Umbilical cord (tissue), 2 donors: ENCODE results near the gene OR13C9. TPM values are rescaled to one million over a fixed set of nuclear protein-coding genes. Genes with fewer than 3 reads are reported as not detected.
"Not testable (repeated sequence)": the region's sequence is repeated elsewhere in the genome, so short reads cannot be mapped to it uniquely, and the experiment has no call there.

ENCODE experiments used
- DNase-seq: peaks from one replicate; pipeline ENCODE4 v3.0.0-alpha.2; 2015; ENCODE audit warnings: low spot score
- total RNA-seq: library from RNA; depleted of rRNA; stranded (reverse); fragments of >200 nt; gene quantifications from one replicate; pipeline ENCODE4 v1.2.3, GENCODE V29; 2014; ENCODE audit warnings: low replicate concordance; ENCODE audit not compliant: insufficient read depth

OR13C9 gene, protein sequence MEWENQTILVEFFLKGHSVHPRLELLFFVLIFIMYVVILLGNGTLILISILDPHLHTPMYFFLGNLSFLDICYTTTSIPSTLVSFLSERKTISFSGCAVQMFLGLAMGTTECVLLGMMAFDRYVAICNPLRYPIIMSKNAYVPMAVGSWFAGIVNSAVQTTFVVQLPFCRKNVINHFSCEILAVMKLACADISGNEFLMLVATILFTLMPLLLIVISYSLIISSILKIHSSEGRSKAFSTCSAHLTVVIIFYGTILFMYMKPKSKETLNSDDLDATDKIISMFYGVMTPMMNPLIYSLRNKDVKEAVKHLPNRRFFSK
- total RNA-seq = 3.6 TPM

DNA sequence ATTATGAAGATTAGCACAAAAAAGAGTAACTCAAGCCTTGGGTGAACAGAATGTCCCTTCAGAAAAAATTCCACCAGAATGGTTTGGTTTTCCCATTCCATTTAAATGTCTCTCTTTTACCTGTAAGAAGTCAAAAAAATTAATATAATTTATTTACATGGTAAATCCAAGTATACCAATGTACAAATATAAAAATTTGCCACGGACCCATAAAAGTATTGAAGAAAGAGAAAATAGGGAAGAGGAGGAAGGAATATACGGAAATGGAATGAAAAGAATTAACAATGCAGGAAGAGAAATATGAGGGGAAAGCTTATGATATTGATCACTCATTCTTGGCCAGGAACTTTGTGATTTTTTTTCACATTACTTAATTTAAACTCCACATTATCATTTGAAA lies at the start of gene OR13C9:
Gene OR13C9 (minus strand): TSS at position 101 of the 400 bp plus-strand sequence. CDS start 0 bp downstream, at position 101.
- no peak for DNase-seq

GRCh38 chr9:104658496-104659195 lies 40.6 kb upstream of the OR13C9 start:
- DNase-seq = no peak

GRCh38 chr9:104635456-104635855 lies 17.5 kb upstream of the OR13C9 start:
- no peak for DNase-seq

DNA sequence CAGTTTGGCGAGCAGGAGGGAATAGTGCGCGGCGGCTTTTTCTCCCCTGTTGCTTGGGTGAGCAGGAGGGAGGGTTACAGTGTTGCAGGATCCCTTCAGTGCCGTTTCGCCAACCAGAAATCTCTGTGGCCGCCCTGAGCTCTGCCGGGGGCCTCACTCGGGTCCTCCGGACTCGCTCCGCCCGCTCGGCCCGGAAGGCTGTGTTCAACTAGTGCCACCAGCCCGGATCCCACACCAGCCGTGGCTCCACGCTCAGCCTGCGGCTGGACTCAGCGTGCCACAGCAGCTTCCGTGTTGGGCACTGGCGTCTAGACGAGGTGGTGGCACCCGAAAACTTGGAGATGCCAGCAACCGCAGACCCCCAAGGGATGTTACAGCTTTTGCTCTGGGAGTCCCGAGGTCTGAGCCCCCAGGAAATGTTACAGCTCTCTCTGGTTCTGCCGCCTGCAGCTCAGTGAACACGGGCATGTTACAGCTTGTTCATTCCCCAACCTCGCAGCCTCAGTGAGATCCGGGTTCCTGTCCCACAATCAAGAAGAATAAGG lies 16.0 kb upstream of the OR13C9 start:
- DNase-seq = no peak

- not testable (repeated sequence) for DNase-seq
These were observed 8.0 kb upstream of the OR13C9 start for GRCh38 chr9:104625964-104626363.

DNA sequence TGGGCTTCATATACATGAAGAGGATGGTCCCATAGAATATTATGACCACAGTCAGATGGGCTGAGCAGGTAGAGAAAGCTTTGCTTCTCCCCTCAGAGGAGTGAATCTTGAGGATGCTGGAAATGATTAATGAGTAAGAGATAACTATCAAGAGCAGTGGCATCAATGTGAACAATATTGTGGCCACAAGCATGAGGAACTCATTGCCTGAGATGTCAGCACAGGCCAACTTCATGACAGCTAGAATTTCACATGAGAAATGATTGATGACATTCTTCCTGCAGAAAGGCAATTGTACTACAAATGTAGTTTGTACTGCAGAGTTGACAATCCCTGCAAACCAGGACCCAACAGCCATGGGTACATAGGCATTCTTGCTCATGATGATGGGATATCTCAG lies 586 bp downstream of the OR13C9 start:
- DNase-seq = no peak

DNA sequence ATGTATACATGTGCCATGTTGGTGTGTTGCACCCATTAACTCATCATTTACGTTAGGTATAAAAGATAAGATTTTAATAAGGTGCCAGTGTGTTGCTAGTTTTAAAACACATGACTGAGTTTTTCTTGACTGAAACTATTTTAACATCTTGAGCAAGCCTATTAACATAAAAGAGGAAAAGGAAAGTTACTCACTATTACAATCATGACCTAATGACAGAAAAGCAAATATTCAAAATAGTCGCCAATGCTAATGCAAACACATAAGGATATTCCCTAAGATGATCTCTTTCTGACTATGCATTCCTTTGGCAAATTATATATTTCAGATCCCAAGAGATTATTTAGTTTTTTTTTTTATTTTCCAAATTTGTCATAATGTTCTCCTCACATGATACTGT lies 6.8 kb downstream of the OR13C9 start:
- DNase-seq = no peak

GRCh38 chr9:104608336-104608735 lies 9.7 kb downstream of the OR13C9 start:
- DNase-seq = no peak

DNA sequence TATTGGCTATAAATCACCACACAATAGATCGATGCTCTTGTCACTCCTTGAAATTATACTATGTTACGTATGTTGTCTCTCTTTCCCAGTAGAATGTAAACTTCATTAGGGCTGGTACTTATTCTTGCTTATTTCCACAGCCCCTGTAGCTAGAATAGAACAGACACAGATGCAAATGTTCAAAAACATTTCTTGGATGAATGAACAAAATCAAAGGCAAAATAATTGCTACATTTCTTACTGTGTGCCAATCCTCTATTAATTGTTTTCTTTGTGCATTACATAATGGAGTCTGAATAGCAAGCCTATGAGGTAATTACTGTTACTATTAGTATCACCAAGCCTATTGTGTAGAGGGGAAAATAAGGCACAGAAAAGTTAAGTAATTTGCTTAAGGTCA lies 11.9 kb downstream of the OR13C9 start:
- DNase-seq = no peak

GRCh38 chr9:104605527-104605926 lies 12.5 kb downstream of the OR13C9 start, which contains the start of gene OR13C2:
Gene OR13C2, minus strand, starts transcription at chr9:104605627. Its CDS starts 0 bp downstream, at chr9:104605627.
- not testable (repeated sequence) for DNase-seq

DNA sequence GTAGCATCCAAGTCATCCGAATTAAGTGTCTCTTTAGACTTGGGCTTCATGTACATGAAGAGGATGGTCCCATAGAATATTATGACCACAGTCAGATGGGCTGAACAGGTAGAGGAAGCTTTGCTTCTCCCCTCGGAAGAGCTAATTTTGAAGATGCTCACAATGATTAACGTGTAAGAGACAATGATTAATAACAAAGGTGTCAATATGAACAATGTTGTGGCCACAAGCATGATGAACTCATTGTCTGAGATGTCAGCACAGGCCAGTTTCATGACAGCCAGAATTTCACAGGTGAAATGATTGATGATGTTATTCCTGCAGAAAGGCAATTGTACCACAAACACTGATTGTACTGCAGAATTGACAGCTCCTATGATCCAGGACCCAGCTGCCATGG lies 13.2 kb downstream of the OR13C9 start:
- no peak for DNase-seq

- not testable (repeated sequence) for DNase-seq
These were observed 18.7 kb downstream of the OR13C9 start, which contains the start of gene OR13C5 for GRCh38 chr9:104599313-104599712. Gene OR13C5, minus strand, starts transcription at chr9:104599413. Its CDS starts 0 bp downstream, at chr9:104599413.

DNA sequence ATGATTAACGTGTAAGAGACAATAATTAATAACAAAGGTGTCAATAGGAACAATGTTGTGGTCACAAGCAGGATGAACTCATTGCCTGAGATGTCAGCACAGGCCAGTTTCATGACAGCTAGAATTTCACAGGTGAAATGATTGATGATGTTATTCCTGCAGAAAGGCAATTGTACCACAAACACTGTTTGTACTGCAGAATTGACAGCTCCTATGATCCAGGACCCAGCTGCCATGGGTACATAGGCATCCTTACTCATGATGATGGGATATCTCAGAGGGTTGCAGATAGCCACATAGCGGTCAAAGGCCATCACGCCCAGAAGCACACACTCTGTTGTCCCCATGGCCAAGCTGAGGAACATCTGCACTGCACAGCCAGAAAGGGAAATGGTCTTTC lies 19.3 kb downstream of the OR13C9 start:
- not testable (repeated sequence) for DNase-seq

DNA sequence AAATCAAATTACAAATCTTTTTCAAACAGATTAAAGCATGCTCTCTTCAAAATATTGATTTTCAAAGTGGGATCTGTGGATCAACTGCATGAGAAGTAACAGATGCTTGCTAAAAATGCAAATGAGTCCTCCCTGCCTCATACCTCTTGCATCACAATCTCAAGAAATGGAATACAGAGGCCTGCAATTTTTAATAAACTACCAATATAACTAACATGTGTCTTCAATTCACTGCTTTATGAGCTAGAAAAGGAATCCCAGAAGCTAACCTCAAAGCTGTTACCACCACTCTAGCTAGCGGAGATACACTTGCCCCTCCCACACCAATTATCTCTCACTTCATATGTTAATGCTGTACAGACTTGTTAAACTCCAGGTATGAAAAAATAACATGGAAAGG lies 28.4 kb downstream of the OR13C9 start:
- DNase-seq = no peak

- peak; percentile 95 for DNase-seq
These were observed 31.4 kb downstream of the OR13C9 start for GRCh38 chr9:104586496-104587180.

DNA sequence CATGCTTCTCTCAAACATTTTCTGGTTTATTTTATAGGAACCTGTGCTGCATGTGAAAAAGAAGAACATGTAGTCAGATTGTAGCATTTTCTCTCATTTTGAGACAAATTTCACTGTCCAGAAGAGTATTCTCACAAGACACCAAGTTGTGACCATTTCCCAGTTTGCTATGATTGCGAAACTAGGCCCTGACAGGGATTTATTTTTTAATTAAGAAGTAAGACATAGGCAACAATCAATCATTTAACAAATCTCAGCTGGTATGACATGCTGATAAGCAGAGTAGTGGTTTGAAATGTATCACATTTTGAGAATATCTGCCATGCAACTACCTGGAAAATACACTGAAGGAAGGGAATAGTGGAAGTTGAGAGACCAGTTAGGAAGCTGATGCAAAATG lies 37.4 kb downstream of the OR13C9 start:
- no peak for DNase-seq

DNA sequence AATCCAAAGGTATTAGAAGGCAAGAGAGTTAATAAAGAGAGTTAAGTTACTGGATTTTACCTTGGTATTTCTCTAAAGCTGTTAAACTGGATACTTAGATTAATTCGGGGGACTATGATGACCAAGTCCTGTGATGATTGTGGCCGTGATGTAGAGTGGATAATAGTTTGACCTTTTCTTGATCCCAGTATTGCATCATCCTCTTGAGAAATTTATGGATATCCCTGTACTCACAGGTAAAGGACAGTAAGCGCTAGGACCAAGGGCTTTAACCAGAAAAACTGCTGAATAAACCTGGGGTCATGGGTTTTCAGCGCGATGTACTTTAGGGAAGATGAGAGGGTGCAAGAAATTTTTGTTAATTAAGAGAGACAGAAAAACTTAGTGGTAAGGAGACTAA lies 40.7 kb downstream of the OR13C9 start:
- DNase-seq = peak; percentile 75

DNA sequence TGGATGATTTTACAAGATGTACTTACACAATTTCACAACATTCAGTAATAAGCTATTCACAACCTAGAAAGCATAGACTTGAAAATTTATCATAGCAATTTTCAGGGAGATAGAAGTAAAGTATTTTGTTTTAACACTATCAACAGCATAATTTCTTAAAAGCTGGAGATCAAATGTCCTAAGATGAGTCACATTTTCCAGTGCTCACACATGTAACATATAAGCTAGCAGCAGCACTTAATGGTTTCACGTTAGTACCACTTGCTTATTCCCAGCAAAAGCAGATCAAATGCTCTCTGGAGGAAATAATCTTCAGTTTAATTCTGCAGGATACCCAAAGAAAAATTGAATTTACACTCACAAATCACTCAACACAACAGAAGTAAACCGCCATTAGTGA lies 42.5 kb downstream of the OR13C9 start:
- DNase-seq = peak; percentile 72

DNA sequence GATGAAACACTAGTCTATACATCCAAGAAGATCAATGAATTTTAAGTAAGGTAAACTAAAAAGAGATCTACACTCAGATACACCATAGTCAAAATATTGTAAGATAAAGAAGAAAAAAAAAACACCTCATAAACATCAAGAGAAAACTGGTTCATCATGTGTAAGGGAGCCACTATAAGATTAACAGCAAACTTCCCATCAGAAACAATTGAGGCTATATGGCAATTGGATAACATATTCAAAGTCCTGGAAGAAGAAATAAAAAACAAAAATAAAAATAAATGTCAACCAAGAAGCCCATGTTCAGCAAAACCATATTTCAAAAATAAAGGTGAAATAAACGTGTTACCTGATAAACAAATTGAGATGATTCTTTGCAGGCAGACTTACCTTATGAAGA lies 45.4 kb downstream of the OR13C9 start:
- no peak for DNase-seq

DNA sequence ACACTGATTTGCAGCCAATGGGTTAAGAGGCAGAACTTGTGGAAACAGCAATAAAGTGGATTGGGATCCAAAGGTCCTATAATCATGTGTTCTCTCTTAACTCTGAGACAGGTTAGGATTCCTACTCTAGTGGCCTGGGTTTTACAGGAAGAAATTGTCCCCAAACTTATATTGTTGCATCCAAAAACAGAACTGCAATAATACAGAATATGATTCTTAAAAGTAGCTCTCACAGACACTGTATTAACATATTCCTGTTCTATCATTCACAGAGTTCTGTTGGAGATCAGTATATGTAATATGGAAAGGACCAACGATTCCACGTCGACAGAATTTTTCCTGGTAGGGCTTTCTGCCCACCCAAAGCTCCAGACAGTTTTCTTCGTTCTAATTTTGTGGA lies 49.1 kb downstream of the OR13C9 start, which contains the start of gene OR13C8:
Gene OR13C8 (plus strand): TSS at position 301 of the 400 bp plus-strand sequence. CDS start 0 bp downstream, at position 301.
- no peak for DNase-seq
